K562 (cell line): Measurements from ENCODE around the gene UBL3. TPM values are rescaled to one million over a fixed set of nuclear protein-coding genes. Genes with fewer than 3 reads are reported as not detected.

ENCODE experiments used
- ATAC-seq: fragments of 200-7000 bp; cut with Tn5 transposase; 3 replicates; pipeline ENCODE4 v1.9.1; 2020; ENCODE audit warnings: moderate library complexity
- BruUV-seq: library from RNA; stranded (reverse); fragments of 400-500 nt; replicated peaks from 2 replicates; lab custom pipeline; 2021; lab: Mats Ljungman, UMichigan
- CTCF ChIA-PET: fragments of 300-600 bp; formaldehyde crosslinking; extraction: SDS; loops from one replicate; lab custom pipeline; 2021; ENCODE audit warnings: low intra/inter-chr PET ratio; lab: Yijun Ruan, JAX
- POLR2A ChIA-PET: fragments of 300-600, 350-650 bp; sonication (Branson Sonifier 250); formaldehyde crosslinking; extraction: SDS; loops from one replicate; lab custom pipeline; 2021; ENCODE audit warnings: antibody characterized with exemption, inconsistent platforms; lab: Yijun Ruan, JAX
- DNase-seq, 4 experiments: peaks; one replicate each; pipeline versions ENCODE4 v3.0.0 to v3.0.0-alpha.2; 2011 to 2018; ENCODE audit warnings: low spot score in 3 of 4, mixed read lengths in 3 of 4; ENCODE audit errors: extremely low read depth in 1 of 4
- FAIRE-seq: peaks from 2 replicates; lab custom pipeline; 2011; peaks lifted over from hg19 to GRCh38; lab: Jason Lieb, UNC
- H2AFZ ChIP-seq: 2 replicates; pipeline ENCODE4 v1.6.0; 2011; ENCODE audit warnings: low read depth, low read length, control low read depth, inconsistent platforms
- H3K27ac ChIP-seq: fragments of 200-600 bp; 3 replicates; pipeline ENCODE4 v1.8.0; 2011; ENCODE audit warnings: low read depth, mild to moderate bottlenecking, control low read depth, inconsistent platforms, low read length, moderate library complexity, mixed read lengths; ENCODE audit errors: extremely low read depth
- H3K27me3 ChIP-seq, 2 experiments: fragments of 300-600 bp in 1 of 2; 2 replicates in 1 of 2; 3 replicates in 1 of 2; pipeline versions ENCODE4 v1.6.0 to v1.8.0; 2011; ENCODE audit warnings: inconsistent platforms in 2 of 2, low read length in 2 of 2, mild to moderate bottlenecking in 1 of 2, mixed read lengths in 1 of 2, moderate library complexity in 1 of 2; ENCODE audit not compliant: control insufficient read depth in 2 of 2, insufficient read depth in 2 of 2
- H3K36me3 ChIP-seq: fragments of 300-600 bp; 3 replicates; pipeline ENCODE4 v1.8.0; 2011; ENCODE audit warnings: mild to moderate bottlenecking, low read length, inconsistent platforms; ENCODE audit not compliant: control insufficient read depth, insufficient read depth
- H3K4me1 ChIP-seq, 2 experiments: fragments of 200-600 bp in 1 of 2; replicated peaks in 1 of 2; 2 replicates in 1 of 2; 3 replicates in 1 of 2; pipeline versions ENCODE4 v1.5.1 to v1.8.0; 2011; ENCODE audit warnings: inconsistent platforms in 2 of 2, low read length in 2 of 2, mild to moderate bottlenecking in 1 of 2, mixed read lengths in 1 of 2, moderate library complexity in 1 of 2; ENCODE audit not compliant: control insufficient read depth in 2 of 2, insufficient read depth in 2 of 2
- H3K4me2 ChIP-seq: 2 replicates; pipeline ENCODE4 v1.6.1; 2011; ENCODE audit warnings: low read length, control low read depth, inconsistent platforms, mixed read lengths; ENCODE audit not compliant: insufficient read depth
- H3K4me3 ChIP-seq: fragments of 200-600 bp; sonication (generic), shearing (Covaris generic); 2 replicates; pipeline ENCODE4 v1.5.1; 2016; ENCODE audit warnings: control low read depth, inconsistent platforms
- H3K79me2 ChIP-seq: fragments of 200-600 bp; 3 replicates; pipeline ENCODE4 v1.8.0; 2011; ENCODE audit warnings: low read length, inconsistent platforms; ENCODE audit not compliant: control insufficient read depth, insufficient read depth
- H3K9ac ChIP-seq, 2 experiments: 2 replicates each; pipeline versions ENCODE4 v1.6.0 to v1.6.1; 2011; ENCODE audit warnings: low read depth in 2 of 2, low read length in 2 of 2, control low read depth in 1 of 2, inconsistent platforms in 1 of 2, mild to moderate bottlenecking in 1 of 2, mixed read lengths in 1 of 2; ENCODE audit not compliant: insufficient read depth in 1 of 2
- H3K9me1 ChIP-seq: one replicate; pipeline ENCODE4 v1.6.0; 2011; ENCODE audit warnings: inconsistent platforms, mild to moderate bottlenecking, low read length, moderate library complexity; ENCODE audit not compliant: control insufficient read depth, insufficient read depth
- H3K9me3 ChIP-seq: replicated peaks from 2 replicates; pipeline ENCODE4 v1.5.1; 2011; ENCODE audit warnings: low read depth, low read length, inconsistent platforms; ENCODE audit not compliant: control insufficient read depth, insufficient read depth
- H4K20me1 ChIP-seq: replicated peaks from 2 replicates; pipeline ENCODE4 v1.6.1; 2011; ENCODE audit warnings: low read length, inconsistent platforms, mixed read lengths; ENCODE audit not compliant: control insufficient read depth, insufficient read depth
- CTCF ChIP-seq, 3 experiments: IDR thresholded peaks in 2 of 3; conservative IDR thresholded peaks in 1 of 3; 2 replicates each; pipeline ENCODE4 v1.5.1; 2011 to 2012; ENCODE audit warnings: low read length in 3 of 3, mild to moderate bottlenecking in 3 of 3, control low read depth in 2 of 3, improper control_type of control experiment in 1 of 3, inconsistent platforms in 1 of 3, low read depth in 1 of 3, mixed read lengths in 1 of 3, moderate library complexity in 1 of 3; ENCODE audit not compliant: insufficient read depth in 2 of 3
- HMGN3 ChIP-seq: IDR thresholded peaks from 2 replicates; pipeline ENCODE4 v1.6.1; 2011; ENCODE audit warnings: borderline replicate concordance, low read depth, mild to moderate bottlenecking, mixed read lengths, low read length; ENCODE audit not compliant: insufficient read length; ENCODE audit errors: extremely low read depth
- RAD21 ChIP-seq, 2 experiments: fragments of 250-450 bp in 1 of 2; fragments of 450-650 bp in 1 of 2; sonication (Bioruptor Pico) in 1 of 2; formaldehyde crosslinking in 1 of 2; IDR thresholded peaks in 1 of 2; conservative IDR thresholded peaks in 1 of 2; 2 replicates each; pipeline versions ENCODE4 v1.4.0 to v1.8.0; 2020 to 2022; ENCODE audit warnings: mild to moderate bottlenecking in 2 of 2, moderate library complexity in 1 of 2
- ZNF589 ChIP-seq: fragments of 200-800 bp; sonication (Bioruptor generic); IDR thresholded peaks from 2 replicates; pipeline ENCODE4 v1.6.1; 2016; ENCODE audit warnings: low read depth, missing genetic modification characterization, missing compliant biosample characterization
- WGBS: fragments of 100-300 bp; shearing (Covaris generic); methylation state at CpG from one replicate; pipeline ENCODE4 v1.1.6; 2016; ENCODE audit warnings: low coverage, mixed read lengths; ENCODE audit not compliant: insufficient coverage; ENCODE audit errors: missing lambda C conversion rate; 5-methylcytosine and 5-hydroxymethylcytosine counted together
- in situ Hi-C: fragments of 300-500 bp; cut with MboI; formaldehyde crosslinking; loops from 4 replicates; pipeline ENCODE4 v1.15.0; 2018; ENCODE audit warnings: inconsistent platforms, mixed read lengths
- intact Hi-C: fragments of 100-400 bp; cut with micrococcal nuclease; formaldehyde crosslinking; loops from 2 replicates; pipeline ENCODE4 v1.14.2; 2022
- polyA plus RNA-seq, 8 experiments: library from polyadenylated mRNA; depleted of rRNA in 4 of 8; stranded (reverse) in 5 of 8; unstranded in 3 of 8; fragments of >200 nt; fragmentation: Nextera tagmentation in 2 of 8; fragmentation: Illumina TruSeq in 1 of 8; extraction: Ambion mirVana in 2 of 8; extraction: Trizol in 1 of 8; gene quantifications; 2 replicates each; pipeline versions ENCODE4 v1.2.1 to v1.2.3, GENCODE V29; 2011 to 2014; ENCODE audit warnings: inconsistent platforms in 1 of 8, missing spikeins in 1 of 8
- total RNA-seq, 7 experiments: library from RNA; depleted of rRNA in 6 of 7; stranded (reverse); fragments of >200 nt in 6 of 7; fragmentation: Illumina TruSeq in 2 of 7; extraction: Trizol in 2 of 7; gene quantifications; 2 replicates each; pipeline versions ENCODE4 v1.2.1 to v1.2.3, GENCODE V29; 2011 to 2021; ENCODE audit warnings: low replicate concordance in 1 of 7

Gene UBL3
- total and polyA plus RNA-seq, 9 of the 15 experiments (the other 6 are each of a cell fraction or from before 2014, with no cell fraction given): 0.64 to 2.4 (median 1.8) TPM

- no TSS peak for BruUV-seq
- Histone ChIP-seq H3K4me1 (peaks cover 0 to 7% of the 10 kb centered on the region in 2 experiments; a peak in 3 of 5 replicates), H4K20me1 (no peaks in the 10 kb centered on the region), H3K27me3 (no peaks in the 10 kb centered on the region), H3K36me3 (no peaks in the 10 kb centered on the region), H3K4me2 (no peak overlapping the region), H3K4me3 (no peak overlapping the region), H3K9ac (no peak overlapping the region), H2AFZ (no peak overlapping the region), H3K9me1 (no peaks in the 10 kb centered on the region), H3K79me2 (no peaks in the 10 kb centered on the region), H3K27ac (no peak overlapping the region), H3K9me3 (no peaks in the 10 kb centered on the region)
- POLR2A ChIA-PET: no interaction called here
- FAIRE-seq: no peak
- 22% methylated on average over 2 of the region's 2 CpGs for WGBS
- TF ChIP-seq RAD21 (CRISPR knock-in tag; conservative IDR thresholded peaks at IDR 0.05 in 1 of 2, IDR thresholded peaks at IDR 0.05 in 1 of 2): peak in 1 of 2 experiments; percentile 21; a peak in 1 of 4 replicates
- TF ChIP-seq ZNF589 (CRISPR knock-in tag): no peak
- TF ChIP-seq CTCF (IDR thresholded peaks at IDR 0.05 in 2 of 3, conservative IDR thresholded peaks at IDR 0.05 in 1 of 3; ENCODE audit: insufficient read depth in 2 of 3, low read depth in 1 of 3, low read length in 3 of 3): peak in 1 of 3 experiments; percentile 18; a peak in 1 of 6 replicates
- no peak for TF ChIP-seq HMGN3
- DNase-seq: peak in 1 of 4 experiments; percentile 2
- CTCF ChIA-PET: no interaction called here
- ATAC-seq: no peak
- intact Hi-C loops (loop anchor here (5.0 kb wide), 1 partner anchor 267 kb away; no protein-coding TSS in a partner anchor), in situ Hi-C loops (no loop called here)
Observed at GRCh38 chr13:29845440-29846056, 4.9 kb downstream of the UBL3 start.
